Eye (tissue), 1 donor: ENCODE data around the gene SLC4A4.

ENCODE experiments used
- DNase-seq: peaks from one replicate; pipeline ENCODE4 v3.0.0-alpha.2; 2015

SLC4A4 gene

GRCh38 chr4:71338846-71339593 lies at the start of gene SLC4A4:
SLC4A4 (plus strand) TSS chr4:71339020.
- no peak for DNase-seq

GRCh38 chr4:71290074-71290473 lies 48.7 kb upstream of the SLC4A4 start:
- no peak for DNase-seq

DNA sequence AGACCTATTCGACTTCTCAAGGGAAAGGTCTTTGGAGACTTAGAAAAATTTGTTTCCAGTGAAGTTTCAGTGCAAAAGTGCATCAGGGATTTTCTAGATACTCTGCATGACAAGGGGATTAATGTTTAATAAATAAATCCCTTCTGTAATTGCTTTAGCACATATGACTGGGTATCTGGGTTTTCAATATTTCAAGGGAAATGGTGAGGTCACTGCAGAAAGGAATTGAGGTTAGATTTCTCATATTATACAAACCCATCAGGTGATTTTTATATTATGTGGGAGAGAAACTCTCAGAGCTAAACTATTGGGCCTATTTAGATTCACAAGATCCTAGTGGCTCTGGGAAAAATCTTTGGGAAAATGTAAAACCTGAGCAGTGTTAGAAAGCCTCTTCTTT lies 48.3 kb upstream of the SLC4A4 start:
- DNase-seq: no peak

DNA sequence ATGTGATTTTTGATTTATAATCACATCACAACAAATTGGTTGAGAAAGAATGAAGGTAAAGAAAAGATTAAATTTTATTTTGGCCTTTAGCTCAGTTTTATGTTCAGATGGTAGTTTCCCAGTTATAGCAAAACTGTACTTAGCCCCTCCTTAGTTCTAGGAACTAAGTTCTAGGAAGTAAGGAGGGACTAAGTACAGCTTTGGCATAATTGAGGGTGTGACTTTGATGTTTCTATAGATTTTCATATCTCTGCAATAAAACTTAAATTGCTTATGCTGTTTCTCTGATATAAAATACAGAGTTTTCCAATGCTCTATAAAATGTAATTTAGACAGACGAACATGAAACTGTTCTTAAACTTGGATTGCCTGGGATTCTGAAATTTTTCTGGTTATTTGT lies 46.6 kb upstream of the SLC4A4 start:
- DNase-seq: no peak

DNA sequence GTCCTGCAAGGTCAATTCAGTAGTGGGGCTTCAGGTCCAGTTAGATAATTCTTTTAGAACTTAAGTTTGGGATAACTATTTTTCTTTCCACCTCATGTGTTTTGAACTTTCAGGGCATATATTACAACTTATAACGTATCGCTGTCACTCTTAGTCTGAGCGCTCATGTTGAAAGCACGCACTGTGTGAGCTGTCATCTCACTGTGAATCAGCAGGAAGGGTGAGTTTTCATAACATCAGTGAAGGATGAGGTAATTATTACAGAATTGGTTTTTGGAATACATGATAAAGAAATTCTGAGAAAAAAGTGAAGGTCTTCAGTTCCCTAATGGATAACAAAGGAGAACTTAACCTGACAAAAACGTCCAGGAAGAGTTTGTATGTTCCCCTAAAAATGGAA lies 45.1 kb upstream of the SLC4A4 start:
- peak; percentile 21 for DNase-seq

- no peak for DNase-seq
These were observed 44.5 kb upstream of the SLC4A4 start for GRCh38 chr4:71294301-71294700.

GRCh38 chr4:71296945-71297344 lies 41.9 kb upstream of the SLC4A4 start:
- DNase-seq: no peak

DNA sequence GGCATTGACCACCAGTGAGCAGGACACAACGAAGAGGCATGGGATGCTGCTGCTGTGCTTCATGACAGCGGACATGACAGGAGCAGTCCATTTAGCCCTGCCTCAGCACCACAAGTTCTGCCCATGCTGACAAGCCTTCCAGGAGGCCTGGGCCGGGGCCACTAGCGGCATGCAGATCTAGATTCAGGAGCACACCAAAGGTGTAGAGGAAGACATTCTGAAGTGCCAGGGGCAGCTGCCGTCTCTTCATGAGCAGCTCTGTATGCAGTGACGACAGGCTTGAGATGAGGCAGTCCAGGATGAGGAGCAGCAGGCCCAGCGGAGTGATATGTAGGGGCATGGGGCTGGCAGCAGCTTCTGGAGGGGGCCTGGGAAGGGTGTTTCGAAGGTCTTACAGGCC lies 38.5 kb upstream of the SLC4A4 start:
- no peak for DNase-seq

DNA sequence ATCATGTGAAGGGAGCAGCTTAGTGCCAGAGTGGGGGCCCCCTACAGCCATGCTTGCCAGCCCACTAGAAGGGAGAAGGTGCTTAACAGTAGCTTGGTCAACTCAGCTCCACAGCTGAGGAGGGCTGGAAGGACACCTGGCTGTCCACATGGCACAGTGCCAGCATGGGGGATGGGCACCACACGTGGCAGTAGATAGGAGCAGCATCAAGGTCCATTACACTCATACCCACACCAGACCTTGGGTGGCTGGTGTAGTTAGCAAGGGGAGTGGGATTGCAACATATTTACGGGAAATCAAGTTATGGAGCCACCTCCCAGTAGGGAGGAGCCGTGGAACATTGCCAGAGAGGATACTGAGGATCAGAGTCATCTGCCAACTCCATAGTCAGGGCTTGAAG lies 37.9 kb upstream of the SLC4A4 start:
- DNase-seq: no peak

DNA sequence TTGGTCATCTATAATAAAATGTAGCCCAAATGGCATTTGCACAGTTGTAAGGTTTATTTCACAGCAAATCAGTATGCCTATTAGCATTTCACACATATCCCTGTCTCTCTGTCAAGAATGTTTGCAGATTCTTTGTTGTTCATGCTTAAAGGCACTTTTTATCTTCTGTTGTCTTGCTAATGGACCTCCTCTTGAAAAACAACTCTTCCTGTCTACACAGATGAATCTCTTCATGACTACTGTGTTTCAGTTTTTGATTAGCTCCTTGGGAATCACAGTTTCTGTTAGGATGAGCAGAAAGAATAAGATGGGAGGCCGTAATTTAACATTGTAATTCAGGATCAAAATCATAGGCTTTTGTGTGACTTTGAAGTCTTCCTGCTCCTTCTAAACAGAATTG lies 35.5 kb upstream of the SLC4A4 start:
- no peak for DNase-seq

DNA sequence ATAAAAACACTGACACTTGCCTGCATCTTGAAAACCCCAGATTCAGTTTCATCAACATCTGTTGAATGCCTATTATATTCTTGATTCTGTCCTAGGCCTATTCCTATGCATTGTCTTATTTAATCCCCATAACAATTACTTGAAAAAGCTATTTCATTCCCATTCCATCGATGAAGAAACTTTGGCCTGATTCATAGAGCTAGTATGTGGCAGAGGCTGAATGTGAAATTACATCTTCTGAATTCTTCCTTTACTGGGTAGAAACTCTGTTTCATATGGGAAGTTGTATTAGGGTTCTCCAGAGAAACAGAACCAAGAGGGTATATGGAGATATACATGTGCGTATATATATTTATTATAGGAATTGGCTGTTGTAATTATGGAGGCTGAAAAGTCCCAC lies 35.0 kb upstream of the SLC4A4 start:
- DNase-seq: no peak

DNA sequence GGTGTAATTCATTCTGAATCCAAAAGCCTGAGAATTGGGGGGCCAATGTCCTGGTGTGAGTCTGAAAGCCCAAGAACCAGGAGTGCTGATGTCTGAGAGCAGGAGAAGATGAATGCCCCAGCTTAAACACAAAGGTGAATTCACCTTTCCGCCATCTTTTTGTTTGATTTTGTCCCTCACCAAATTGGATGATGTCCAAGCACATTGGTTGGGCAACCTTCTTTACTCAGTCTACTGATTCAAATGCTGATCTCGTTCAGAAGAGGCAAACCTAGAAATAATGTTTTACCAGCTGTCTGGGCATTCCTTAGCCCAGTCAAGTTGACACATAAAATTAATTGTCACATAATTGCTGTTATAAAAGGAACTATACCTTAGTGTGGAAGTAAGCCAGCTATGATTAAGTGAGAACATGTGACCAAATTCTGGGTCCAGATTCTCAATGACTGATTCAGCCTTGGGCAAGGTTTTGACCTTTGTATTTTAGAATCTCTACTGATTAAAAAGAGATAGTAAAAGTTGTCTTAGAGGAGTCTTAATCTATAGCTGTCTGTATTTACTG lies 34.5 kb upstream of the SLC4A4 start:
- no peak for DNase-seq

GRCh38 chr4:71307729-71308128 lies 31.1 kb upstream of the SLC4A4 start:
- DNase-seq: no peak

DNA sequence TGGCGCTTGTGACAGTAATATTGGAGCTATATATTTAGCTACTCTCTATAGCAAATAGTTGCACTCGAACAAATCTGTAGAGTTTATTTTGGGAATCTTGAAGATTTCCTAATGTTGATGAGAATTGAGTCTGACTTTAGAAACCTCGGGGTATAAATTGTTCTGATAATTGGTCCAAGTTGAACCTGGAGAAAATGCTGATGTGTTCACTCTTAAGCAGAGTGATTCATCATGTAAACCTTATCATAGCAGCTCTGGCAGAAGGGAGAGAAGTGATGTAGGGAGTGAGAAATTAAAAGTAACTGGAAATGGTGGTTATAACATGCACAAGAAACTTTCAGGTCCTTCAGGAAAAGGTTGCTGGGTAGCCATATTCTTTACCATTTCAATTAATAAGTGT lies 16.4 kb upstream of the SLC4A4 start:
- no peak for DNase-seq

DNA sequence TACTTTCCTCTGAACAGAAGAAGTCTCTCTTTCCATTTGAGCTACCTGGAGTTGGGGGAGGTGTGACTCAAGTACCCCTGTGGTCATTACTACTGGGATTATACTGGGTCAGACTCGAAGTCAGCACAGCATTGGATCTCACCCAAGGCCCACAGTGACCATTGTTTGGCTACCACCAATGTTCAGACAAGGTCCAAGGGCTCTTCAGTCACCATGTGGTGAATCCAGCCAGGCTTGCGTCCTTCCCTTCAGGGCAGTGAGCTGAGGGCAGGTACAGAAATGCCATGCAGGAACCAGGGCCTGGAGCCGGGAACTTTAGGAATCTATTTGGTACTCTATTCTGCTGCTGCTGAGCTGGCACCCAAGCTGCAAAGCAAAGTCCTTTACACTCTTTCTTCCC lies 5.5 kb upstream of the SLC4A4 start:
- no peak for DNase-seq

DNA sequence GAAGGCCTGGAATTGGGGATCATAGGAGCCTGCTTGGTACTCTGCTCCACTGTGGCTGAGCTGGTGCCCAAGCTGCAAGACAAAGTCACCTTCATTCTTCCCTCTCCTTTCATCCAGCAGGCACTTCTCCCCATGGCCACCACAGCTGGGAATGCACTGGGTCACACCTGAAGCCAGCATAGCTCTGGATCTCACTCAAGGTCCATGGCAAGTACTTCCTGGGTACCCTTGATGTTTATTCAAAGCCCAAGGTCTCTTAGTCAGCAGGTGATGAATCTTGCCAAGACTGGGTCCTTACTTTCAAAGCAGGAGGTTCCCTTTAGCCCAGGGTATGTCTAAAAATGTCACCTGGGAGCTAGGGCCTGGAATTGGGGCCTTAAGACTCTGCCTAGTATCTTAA lies 4.9 kb upstream of the SLC4A4 start:
- DNase-seq: no peak

DNA sequence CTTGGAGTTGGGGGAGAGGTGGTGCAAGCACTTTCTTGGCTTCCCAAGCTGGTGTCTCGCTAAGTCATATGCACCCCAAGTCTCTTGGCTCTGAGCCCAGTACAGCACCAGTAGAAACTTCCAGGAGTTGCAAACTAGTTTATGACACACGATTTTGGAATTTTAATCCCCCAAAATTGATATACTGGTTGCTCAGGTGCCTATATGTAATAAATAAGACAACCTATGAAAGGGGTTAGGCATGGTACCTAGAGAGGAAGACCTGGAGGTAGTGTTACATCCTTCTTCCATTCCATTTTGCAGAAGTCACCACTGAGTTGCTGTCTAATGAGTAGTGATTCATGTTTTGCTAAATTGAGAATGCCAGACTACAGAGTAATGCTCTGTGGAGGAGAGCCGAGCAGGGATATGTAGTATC lies 4.3 kb upstream of the SLC4A4 start:
- DNase-seq: no peak

- no peak for DNase-seq
These were observed 5.0 kb downstream of the SLC4A4 start for GRCh38 chr4:71343670-71344466.

GRCh38 chr4:71346710-71347109 lies 7.9 kb downstream of the SLC4A4 start:
- no peak for DNase-seq

- DNase-seq: no peak
These were observed 9.8 kb downstream of the SLC4A4 start for GRCh38 chr4:71348586-71348985.

GRCh38 chr4:71355045-71355444 lies 16.2 kb downstream of the SLC4A4 start:
- no peak for DNase-seq

- no peak for DNase-seq
These were observed 17.2 kb downstream of the SLC4A4 start for GRCh38 chr4:71355971-71356370.

- no peak for DNase-seq
These were observed 18.3 kb downstream of the SLC4A4 start for GRCh38 chr4:71356924-71357663.
